Subcutaneous abdominal adipose tissue (tissue), 5 donors: ENCODE results near the gene LRRC2.

Experiments
- H3K27ac ChIP-seq: one replicate; pipeline ENCODE4 v1.7.0; 2013; ENCODE audit warnings: low read depth, mild to moderate bottlenecking, inconsistent platforms, low read length, moderate library complexity
- H3K27me3 ChIP-seq, 5 donors: one replicate each; pipeline ENCODE4 v1.7.0; 2013; ENCODE audit warnings: low read length in 5 of 5, inconsistent platforms in 1 of 5; ENCODE audit not compliant: control insufficient read depth in 5 of 5, insufficient read depth in 4 of 5
- H3K36me3 ChIP-seq, 5 donors: one replicate each; pipeline ENCODE4 v1.7.0; 2013; ENCODE audit warnings: low read length in 5 of 5; ENCODE audit not compliant: control insufficient read depth in 5 of 5, insufficient read depth in 5 of 5
- H3K4me1 ChIP-seq, 5 donors: one replicate each; pipeline ENCODE4 v1.7.0; 2013; ENCODE audit warnings: low read length in 5 of 5, mild to moderate bottlenecking in 3 of 5, moderate library complexity in 1 of 5; ENCODE audit not compliant: control insufficient read depth in 5 of 5, insufficient read depth in 5 of 5
- H3K4me3 ChIP-seq, 5 donors: one replicate each; pipeline ENCODE4 v1.7.0; 2013; ENCODE audit warnings: low read length in 5 of 5, low read depth in 1 of 5
- H3K9ac ChIP-seq, 5 donors: one replicate each; pipeline ENCODE4 v1.7.0; 2013; ENCODE audit warnings: low read length in 5 of 5, mild to moderate bottlenecking in 4 of 5, moderate library complexity in 3 of 5
- H3K9me3 ChIP-seq, 5 donors: one replicate each; pipeline ENCODE4 v1.7.0; 2013; ENCODE audit warnings: low read length in 5 of 5; ENCODE audit not compliant: control insufficient read depth in 5 of 5
- donor health status: healthy.
- donor health status: healthy.
- donor health status: healthy.
- donor health status: healthy.
- donor health status: healthy.

LRRC2 gene

DNA sequence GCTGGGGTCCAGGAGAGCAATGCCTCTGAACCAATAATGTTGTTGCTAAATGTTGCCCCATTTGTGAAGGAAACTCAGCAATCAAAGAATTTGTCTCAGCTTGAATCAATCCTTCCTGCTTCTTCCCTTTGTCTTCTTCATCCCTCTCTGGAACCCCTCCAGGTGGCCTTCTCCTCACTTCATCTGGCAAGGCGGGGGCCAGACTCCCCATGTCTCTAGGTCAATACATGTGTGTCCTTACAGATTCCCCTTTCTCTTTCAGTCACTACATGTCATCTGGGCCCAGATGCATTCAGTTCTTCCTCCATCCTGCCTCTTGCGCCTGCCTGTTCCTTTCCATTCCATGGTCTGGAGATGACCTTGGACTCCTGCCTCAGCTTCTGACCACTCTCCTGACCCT is 93.4 kb downstream of the LRRC2 start:
- H3K27me3 ChIP-seq, result peaks cover 0 to 7% (median 0%) of the 10 kb centered on the region in 5 donors
- H3K4me1 ChIP-seq, result peaks cover 0 to 17% (median 10%) of the 10 kb centered on the region in 5 donors
- H3K9me3 ChIP-seq, result peaks cover 0 to 9% (median 3%) of the 10 kb centered on the region in 5 donors
- no peak overlapping the region for H3K4me3 ChIP-seq
- no peak overlapping the region for H3K9ac ChIP-seq
- H3K36me3 ChIP-seq, result no peaks in the 10 kb centered on the region
- no peak overlapping the region for H3K27ac ChIP-seq

- Histone ChIP-seq H3K4me3 (no peak overlapping the region), H3K36me3 (no peaks in the 10 kb centered on the region), H3K9me3 (peaks cover 0 to 9% (median 3%) of the 10 kb centered on the region in 5 donors), H3K4me1 (peaks cover 0 to 24% (median 18%) of the 10 kb centered on the region in 5 donors), H3K27ac (no peak overlapping the region), H3K9ac (no peak overlapping the region), H3K27me3 (peaks cover 0 to 7% (median 0%) of the 10 kb centered on the region in 5 donors)
Observed at GRCh38 chr3:46471371-46471914, 94.7 kb downstream of the LRRC2 start.

GRCh38 chr3:46470831-46471230 is 95.3 kb downstream of the LRRC2 start:
- Histone ChIP-seq H3K4me3 (no peak overlapping the region), H3K27me3 (peaks cover 0 to 7% (median 0%) of the 10 kb centered on the region in 5 donors), H3K9ac (no peak overlapping the region), H3K4me1 (peaks cover 3 to 30% (median 24%) of the 10 kb centered on the region in 5 donors), H3K27ac (no peak overlapping the region), H3K9me3 (peaks cover 0 to 9% (median 3%) of the 10 kb centered on the region in 5 donors), H3K36me3 (no peaks in the 10 kb centered on the region)

DNA sequence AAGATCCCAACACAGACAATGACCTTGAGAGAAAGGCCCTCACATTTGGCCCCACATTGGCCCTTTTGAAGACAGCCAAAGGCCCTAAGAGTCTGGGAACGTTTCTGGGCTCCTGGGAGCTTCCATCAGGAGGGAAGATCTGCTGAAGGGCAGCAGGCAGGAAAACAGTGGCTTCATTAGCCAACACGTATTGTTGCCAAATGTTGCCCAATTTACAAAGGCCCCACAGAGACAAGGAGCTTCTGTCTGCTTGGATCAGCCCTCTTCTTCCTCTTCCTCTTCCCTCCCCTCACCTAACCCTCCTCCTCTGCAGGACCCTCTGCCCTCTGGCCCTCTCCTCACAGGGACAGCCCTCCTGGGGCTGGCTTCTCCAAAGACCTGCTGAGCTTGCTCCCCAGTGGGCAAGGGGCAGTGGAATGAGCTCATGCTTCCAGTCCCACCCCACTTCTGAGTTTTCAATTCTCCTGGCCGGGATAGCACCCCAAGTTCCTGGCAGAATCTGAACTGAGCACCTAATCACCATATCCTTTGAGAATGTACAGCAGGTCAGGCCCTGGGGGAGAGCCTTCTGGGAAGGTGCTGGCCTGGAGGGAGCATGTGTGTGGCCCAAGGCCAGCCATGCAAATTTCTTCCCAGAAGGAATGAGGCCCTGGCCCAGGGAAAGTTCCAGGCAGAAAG is 96.3 kb downstream of the LRRC2 start:
- Histone ChIP-seq H3K4me1 (peaks cover 3 to 37% (median 29%) of the 10 kb centered on the region in 5 donors), H3K4me3 (no peak overlapping the region)

GRCh38 chr3:46468753-46469600 is 97.1 kb downstream of the LRRC2 start:
- no peak overlapping the region for H3K27ac ChIP-seq
- H3K9ac ChIP-seq, result no peak overlapping the region
- H3K9me3 ChIP-seq, result no peaks in the 10 kb centered on the region
- no peak overlapping the region for H3K4me3 ChIP-seq
- H3K4me1 ChIP-seq, result peaks cover 3 to 45% (median 34%) of the 10 kb centered on the region in 5 donors
- H3K27me3 ChIP-seq, result peaks cover 10 to 18% (median 13%) of the 10 kb centered on the region in 5 donors
- no peaks in the 10 kb centered on the region for H3K36me3 ChIP-seq

More for the DNA sequence above, 96.3 kb downstream of the LRRC2 start:
- Histone ChIP-seq H3K36me3 (no peaks in the 10 kb centered on the region), H3K9ac (no peak overlapping the region), H3K9me3 (peaks cover 0 to 6% (median 1%) of the 10 kb centered on the region in 5 donors), H3K27ac (no peak overlapping the region), H3K27me3 (peaks cover 3 to 11% (median 5%) of the 10 kb centered on the region in 5 donors)

- no peaks in the 10 kb centered on the region for H3K36me3 ChIP-seq
- H3K9ac ChIP-seq, result no peak overlapping the region
- H3K4me1 ChIP-seq, result peaks cover 3 to 54% (median 44%) of the 10 kb centered on the region in 5 donors
- H3K9me3 ChIP-seq, result no peaks in the 10 kb centered on the region
- no peak overlapping the region for H3K27ac ChIP-seq
- H3K27me3 ChIP-seq, result peaks cover 14 to 31% (median 23%) of the 10 kb centered on the region in 5 donors
- H3K4me3 ChIP-seq, result no peak overlapping the region
Observed at GRCh38 chr3:46467562-46467961, 98.5 kb downstream of the LRRC2 start.

DNA sequence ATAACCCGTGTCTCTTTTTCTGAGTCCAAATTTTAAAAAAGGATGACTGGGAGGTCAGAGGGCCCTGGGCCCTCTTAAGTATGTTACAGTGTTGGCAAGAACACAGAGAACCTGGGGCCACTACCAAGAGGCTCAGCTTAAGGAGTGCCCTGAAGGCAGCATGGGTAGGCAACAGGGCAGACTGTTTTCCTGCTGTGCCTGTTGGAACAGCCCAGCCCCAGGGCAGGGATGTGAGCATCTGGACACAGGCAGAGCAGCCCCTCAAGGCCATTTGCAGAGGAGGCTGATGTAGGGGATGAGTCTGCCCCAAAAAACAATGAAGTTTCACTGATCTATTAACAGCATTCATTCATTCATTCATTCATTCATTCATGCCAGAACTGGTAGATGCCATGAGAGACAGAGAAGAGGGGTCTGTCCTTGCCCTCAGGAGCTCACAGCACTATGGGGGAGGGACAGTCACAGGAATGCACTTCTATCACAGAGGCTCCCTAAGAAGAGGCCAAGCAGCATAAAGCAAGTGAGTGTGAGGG is 99.2 kb downstream of the LRRC2 start:
- Histone ChIP-seq H3K4me1 (peaks cover 3 to 58% (median 48%) of the 10 kb centered on the region in 5 donors), H3K9me3 (no peaks in the 10 kb centered on the region), H3K4me3 (no peak overlapping the region), H3K36me3 (no peaks in the 10 kb centered on the region), H3K9ac (no peak overlapping the region), H3K27me3 (peaks cover 14 to 32% (median 26%) of the 10 kb centered on the region in 5 donors), H3K27ac (no peak overlapping the region)

GRCh38 chr3:46466273-46466672 is 99.8 kb downstream of the LRRC2 start:
- Histone ChIP-seq H3K9me3 (no peaks in the 10 kb centered on the region), H3K27ac (no peak overlapping the region), H3K27me3 (peaks cover 14 to 33% (median 26%) of the 10 kb centered on the region in 5 donors), H3K4me1 (peaks cover 3 to 61% (median 51%) of the 10 kb centered on the region in 5 donors), H3K9ac (no peak overlapping the region), H3K4me3 (no peak overlapping the region), H3K36me3 (no peaks in the 10 kb centered on the region)
